ENCODE measurements around the gene PERP.
A peak's percentile ranks its signal among the peaks of the same experiment; 100 is the strongest.

PERP gene

DNA sequence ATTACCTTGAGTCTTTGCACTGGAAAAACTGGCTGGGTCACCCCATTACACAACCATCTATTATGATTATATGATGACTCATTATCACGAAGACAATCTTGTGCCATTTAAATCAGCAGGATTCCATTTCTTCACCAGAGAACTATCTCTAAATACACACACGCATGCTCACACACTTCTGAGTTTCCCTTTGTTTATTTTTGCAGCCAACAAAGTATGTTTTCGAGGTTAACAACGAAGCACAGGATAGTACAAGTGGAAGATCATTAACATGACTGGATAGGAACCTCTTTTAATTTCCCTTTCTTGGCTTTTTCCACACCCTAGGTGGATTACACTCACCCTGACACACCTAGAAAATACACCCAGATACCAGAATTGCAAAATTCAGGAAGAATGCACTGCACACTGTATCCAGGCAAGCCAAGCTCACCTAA lies 18.9 kb downstream of the PERP start:
- TF ChIP-seq CEBPB (IDR thresholded peaks at IDR 0.05) (peak; percentile 91), TAF1 (IDR thresholded peaks at IDR 0.05; ENCODE audit: low read depth) (no peak), EP300 (IDR thresholded peaks at IDR 0.05; ENCODE audit: borderline replicate concordance) (peak; percentile 76), YY1 (IDR thresholded peaks at IDR 0.05; ENCODE audit: low read depth) (no peak), CREB1 (IDR thresholded peaks at IDR 0.05; ENCODE audit: low read depth) (no peak), EGR1 (IDR thresholded peaks at IDR 0.05) (no peak), ZBTB7A (IDR thresholded peaks at IDR 0.05; ENCODE audit: low read depth) (no peak), USF1 (IDR thresholded peaks at IDR 0.05) (no peak), TCF12 (IDR thresholded peaks at IDR 0.05; ENCODE audit: low read depth) (peak; percentile 73), NFIC (IDR thresholded peaks at IDR 0.05) (peak; percentile 68), RAD21 (IDR thresholded peaks at IDR 0.05; ENCODE audit: low read depth) (no peak), TEAD4 (IDR thresholded peaks at IDR 0.05) (peak; percentile 61), FOXM1 (IDR thresholded peaks at IDR 0.05; ENCODE audit: borderline replicate concordance, low read depth) (peak; percentile 77)
- TF ChIP-seq, protein P1, sequence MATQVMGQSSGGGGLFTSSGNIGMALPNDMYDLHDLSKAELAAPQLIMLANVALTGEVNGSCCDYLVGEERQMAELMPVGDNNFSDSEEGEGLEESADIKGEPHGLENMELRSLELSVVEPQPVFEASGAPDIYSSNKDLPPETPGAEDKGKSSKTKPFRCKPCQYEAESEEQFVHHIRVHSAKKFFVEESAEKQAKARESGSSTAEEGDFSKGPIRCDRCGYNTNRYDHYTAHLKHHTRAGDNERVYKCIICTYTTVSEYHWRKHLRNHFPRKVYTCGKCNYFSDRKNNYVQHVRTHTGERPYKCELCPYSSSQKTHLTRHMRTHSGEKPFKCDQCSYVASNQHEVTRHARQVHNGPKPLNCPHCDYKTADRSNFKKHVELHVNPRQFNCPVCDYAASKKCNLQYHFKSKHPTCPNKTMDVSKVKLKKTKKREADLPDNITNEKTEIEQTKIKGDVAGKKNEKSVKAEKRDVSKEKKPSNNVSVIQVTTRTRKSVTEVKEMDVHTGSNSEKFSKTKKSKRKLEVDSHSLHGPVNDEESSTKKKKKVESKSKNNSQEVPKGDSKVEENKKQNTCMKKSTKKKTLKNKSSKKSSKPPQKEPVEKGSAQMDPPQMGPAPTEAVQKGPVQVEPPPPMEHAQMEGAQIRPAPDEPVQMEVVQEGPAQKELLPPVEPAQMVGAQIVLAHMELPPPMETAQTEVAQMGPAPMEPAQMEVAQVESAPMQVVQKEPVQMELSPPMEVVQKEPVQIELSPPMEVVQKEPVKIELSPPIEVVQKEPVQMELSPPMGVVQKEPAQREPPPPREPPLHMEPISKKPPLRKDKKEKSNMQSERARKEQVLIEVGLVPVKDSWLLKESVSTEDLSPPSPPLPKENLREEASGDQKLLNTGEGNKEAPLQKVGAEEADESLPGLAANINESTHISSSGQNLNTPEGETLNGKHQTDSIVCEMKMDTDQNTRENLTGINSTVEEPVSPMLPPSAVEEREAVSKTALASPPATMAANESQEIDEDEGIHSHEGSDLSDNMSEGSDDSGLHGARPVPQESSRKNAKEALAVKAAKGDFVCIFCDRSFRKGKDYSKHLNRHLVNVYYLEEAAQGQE (IDR thresholded peaks at IDR 0.05; ENCODE audit: low read depth): no peak
- TF ChIP-seq, protein P2, sequence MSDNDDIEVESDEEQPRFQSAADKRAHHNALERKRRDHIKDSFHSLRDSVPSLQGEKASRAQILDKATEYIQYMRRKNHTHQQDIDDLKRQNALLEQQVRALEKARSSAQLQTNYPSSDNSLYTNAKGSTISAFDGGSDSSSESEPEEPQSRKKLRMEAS (IDR thresholded peaks at IDR 0.05): no peak

- no peak for TF ChIP-seq FOXM1 (IDR thresholded peaks at IDR 0.05; ENCODE audit: borderline replicate concordance, low read depth)
- no peak for TF ChIP-seq TAF1 (IDR thresholded peaks at IDR 0.05; ENCODE audit: low read depth)
- no peak for TF ChIP-seq EP300 (IDR thresholded peaks at IDR 0.05; ENCODE audit: borderline replicate concordance)
- no peak for TF ChIP-seq NFIC (IDR thresholded peaks at IDR 0.05)
- no peak for TF ChIP-seq CEBPB (IDR thresholded peaks at IDR 0.05)
- TF ChIP-seq YY1 (IDR thresholded peaks at IDR 0.05; ENCODE audit: low read depth): no peak
- no peak for TF ChIP-seq ZBTB7A (IDR thresholded peaks at IDR 0.05; ENCODE audit: low read depth)
- TF ChIP-seq, protein P1 (IDR thresholded peaks at IDR 0.05; ENCODE audit: low read depth): no peak
- no peak for TF ChIP-seq EGR1 (IDR thresholded peaks at IDR 0.05)
- TF ChIP-seq, protein P2 (IDR thresholded peaks at IDR 0.05): no peak
Observed at GRCh38 chr6:138087593-138088325, 19.5 kb downstream of the PERP start.

DNA sequence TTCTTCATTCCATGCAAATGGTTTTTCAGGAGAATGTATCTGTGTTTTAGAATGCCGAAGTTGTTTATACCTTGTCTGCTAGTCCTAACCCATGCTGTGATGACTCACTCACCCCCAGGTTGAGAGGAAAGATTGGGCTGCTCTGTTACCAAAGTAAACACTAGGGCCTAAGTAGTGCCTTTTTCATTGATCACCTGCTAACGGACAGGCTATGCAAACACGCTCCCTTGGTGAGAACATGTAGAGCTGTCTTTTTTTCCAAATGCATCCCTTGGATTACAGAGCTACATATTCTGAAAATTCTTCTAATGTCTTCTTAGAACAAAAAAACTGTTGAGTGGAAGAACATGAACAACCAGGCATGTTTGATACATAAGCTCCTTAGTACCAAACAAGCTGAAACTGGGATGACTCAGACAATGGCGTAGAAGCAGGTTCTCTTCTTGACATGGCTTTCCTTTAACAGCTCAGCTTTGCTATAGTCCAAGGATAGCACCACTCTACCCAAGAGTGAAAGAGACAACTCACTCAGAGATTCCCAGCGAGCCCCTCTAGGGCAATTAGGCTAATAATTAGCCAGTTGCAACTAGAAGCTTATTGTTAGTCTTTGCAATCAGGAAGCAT lies 20.5 kb downstream of the PERP start:
- TF ChIP-seq RAD21 (IDR thresholded peaks at IDR 0.05; ENCODE audit: low read depth): no peak
- no peak for TF ChIP-seq EGR1 (IDR thresholded peaks at IDR 0.05)
- TF ChIP-seq CREB1 (IDR thresholded peaks at IDR 0.05; ENCODE audit: low read depth): no peak
- TF ChIP-seq ZBTB7A (IDR thresholded peaks at IDR 0.05; ENCODE audit: low read depth): no peak
- no peak for TF ChIP-seq TAF1 (IDR thresholded peaks at IDR 0.05; ENCODE audit: low read depth)
- no peak for TF ChIP-seq EP300 (IDR thresholded peaks at IDR 0.05; ENCODE audit: borderline replicate concordance)
- TF ChIP-seq NFIC (IDR thresholded peaks at IDR 0.05): no peak
- TF ChIP-seq, protein P2 (IDR thresholded peaks at IDR 0.05): no peak
- TF ChIP-seq USF1 (IDR thresholded peaks at IDR 0.05): no peak
- no peak for TF ChIP-seq TCF12 (IDR thresholded peaks at IDR 0.05; ENCODE audit: low read depth)
- no peak for TF ChIP-seq FOXM1 (IDR thresholded peaks at IDR 0.05; ENCODE audit: borderline replicate concordance, low read depth)
- no peak for TF ChIP-seq YY1 (IDR thresholded peaks at IDR 0.05; ENCODE audit: low read depth)
- TF ChIP-seq TEAD4 (IDR thresholded peaks at IDR 0.05): no peak
- TF ChIP-seq CEBPB (IDR thresholded peaks at IDR 0.05): no peak

- TF ChIP-seq FOXM1 (IDR thresholded peaks at IDR 0.05; ENCODE audit: borderline replicate concordance, low read depth): no peak
- TF ChIP-seq, protein P2 (IDR thresholded peaks at IDR 0.05): no peak
- TF ChIP-seq EP300 (IDR thresholded peaks at IDR 0.05; ENCODE audit: borderline replicate concordance): no peak
Observed at GRCh38 chr6:138085839-138086222, 21.4 kb downstream of the PERP start.
